ENCODE measurements around the gene PHF19.

PHF19 gene

GRCh38 chr9:120904061-120904977, 27.3 kb upstream of the PHF19 start:
- Histone ChIP-seq H3K36me3 (ENCODE audit: insufficient read depth, insufficient read length, low read length) (peaks cover 11% of the 10 kb centered on the region), H3K4me1 (ENCODE audit: insufficient read depth, insufficient read length) (no peaks in the 10 kb centered on the region), H3K4me3 (ENCODE audit: insufficient read length, low read depth) (no peak overlapping the region), H3K9ac (ENCODE audit: insufficient read length, low read depth) (no peak overlapping the region), H3K27me3 (ENCODE audit: insufficient read depth, insufficient read length) (no peaks in the 10 kb centered on the region), H3K9me3 (ENCODE audit: insufficient read depth, low read length) (no peaks in the 10 kb centered on the region)
- TF ChIP-seq YY1 (IDR thresholded peaks at IDR 0.05; ENCODE audit: insufficient read depth, insufficient read length) (no peak), SUZ12 (IDR thresholded peaks at IDR 0.05; ENCODE audit: extremely low read depth, insufficient read depth, insufficient read length) (no peak), ZNF274 (IDR thresholded peaks at IDR 0.05; ENCODE audit: low read depth, low read length) (no peak)
- no peak for DNase-seq (ENCODE audit: low read depth, low spot score)

- DNase-seq (ENCODE audit: low read depth, low spot score): no peak
- Histone ChIP-seq H3K9ac (ENCODE audit: insufficient read length, low read depth) (no peak overlapping the region), H3K4me3 (ENCODE audit: insufficient read length, low read depth) (no peak overlapping the region), H3K4me1 (ENCODE audit: insufficient read depth, insufficient read length) (no peaks in the 10 kb centered on the region), H3K36me3 (ENCODE audit: insufficient read depth, insufficient read length, low read length) (peaks cover 6% of the 10 kb centered on the region), H3K9me3 (ENCODE audit: insufficient read depth, low read length) (no peaks in the 10 kb centered on the region), H3K27me3 (ENCODE audit: insufficient read depth, insufficient read length) (no peaks in the 10 kb centered on the region)
- TF ChIP-seq YY1 (IDR thresholded peaks at IDR 0.05; ENCODE audit: insufficient read depth, insufficient read length): no peak
- no peak for TF ChIP-seq ZNF274 (IDR thresholded peaks at IDR 0.05; ENCODE audit: low read depth, low read length)
- TF ChIP-seq SUZ12 (IDR thresholded peaks at IDR 0.05; ENCODE audit: extremely low read depth, insufficient read depth, insufficient read length): no peak
Observed at GRCh38 chr9:120902569-120903535, 25.9 kb upstream of the PHF19 start.

GRCh38 chr9:120901755-120902568, 25.0 kb upstream of the PHF19 start:
- no peak for DNase-seq (ENCODE audit: low read depth, low spot score)
- H3K4me1 ChIP-seq (ENCODE audit: insufficient read depth, insufficient read length): peaks cover 4% of the 10 kb centered on the region

GRCh38 chr9:120900824-120901223, 23.8 kb upstream of the PHF19 start:
- TF ChIP-seq ZNF274 (IDR thresholded peaks at IDR 0.05; ENCODE audit: low read depth, low read length): no peak
- TF ChIP-seq SUZ12 (IDR thresholded peaks at IDR 0.05; ENCODE audit: extremely low read depth, insufficient read depth, insufficient read length): no peak
- no peak for TF ChIP-seq YY1 (IDR thresholded peaks at IDR 0.05; ENCODE audit: insufficient read depth, insufficient read length)
- H3K9ac ChIP-seq (ENCODE audit: insufficient read length, low read depth): no peak overlapping the region
- DNase-seq (ENCODE audit: low read depth, low spot score): no peak
- H3K36me3 ChIP-seq (ENCODE audit: insufficient read depth, insufficient read length, low read length): peaks cover 6% of the 10 kb centered on the region
- H3K9me3 ChIP-seq (ENCODE audit: insufficient read depth, low read length): no peaks in the 10 kb centered on the region
- peaks cover 4% of the 10 kb centered on the region for H3K4me1 ChIP-seq (ENCODE audit: insufficient read depth, insufficient read length)
- no peak overlapping the region for H3K4me3 ChIP-seq (ENCODE audit: insufficient read length, low read depth)
- no peaks in the 10 kb centered on the region for H3K27me3 ChIP-seq (ENCODE audit: insufficient read depth, insufficient read length)

More at GRCh38 chr9:120901755-120902568, 25.0 kb upstream of the PHF19 start:
- no peak overlapping the region for H3K4me3 ChIP-seq (ENCODE audit: insufficient read length, low read depth)
- no peaks in the 10 kb centered on the region for H3K27me3 ChIP-seq (ENCODE audit: insufficient read depth, insufficient read length)
- H3K9ac ChIP-seq (ENCODE audit: insufficient read length, low read depth): no peak overlapping the region
- H3K36me3 ChIP-seq (ENCODE audit: insufficient read depth, insufficient read length, low read length): peaks cover 6% of the 10 kb centered on the region
- TF ChIP-seq ZNF274 (IDR thresholded peaks at IDR 0.05; ENCODE audit: low read depth, low read length): no peak
- no peaks in the 10 kb centered on the region for H3K9me3 ChIP-seq (ENCODE audit: insufficient read depth, low read length)

- H3K9ac ChIP-seq (ENCODE audit: insufficient read length, low read depth): no peak overlapping the region
- H3K27me3 ChIP-seq (ENCODE audit: insufficient read depth, insufficient read length): no peaks in the 10 kb centered on the region
- TF ChIP-seq ZNF274 (IDR thresholded peaks at IDR 0.05; ENCODE audit: low read depth, low read length) (no peak), YY1 (IDR thresholded peaks at IDR 0.05; ENCODE audit: insufficient read depth, insufficient read length) (no peak), SUZ12 (IDR thresholded peaks at IDR 0.05; ENCODE audit: extremely low read depth, insufficient read depth, insufficient read length) (no peak)
- no peak overlapping the region for H3K4me3 ChIP-seq (ENCODE audit: insufficient read length, low read depth)
- H3K36me3 ChIP-seq (ENCODE audit: insufficient read depth, insufficient read length, low read length): peaks cover under 1% of the 10 kb centered on the region
- no peak for DNase-seq (ENCODE audit: low read depth, low spot score)
- no peaks in the 10 kb centered on the region for H3K9me3 ChIP-seq (ENCODE audit: insufficient read depth, low read length)
- peaks cover 4% of the 10 kb centered on the region for H3K4me1 ChIP-seq (ENCODE audit: insufficient read depth, insufficient read length)
Observed at GRCh38 chr9:120899490-120900068, 22.6 kb upstream of the PHF19 start.

- Histone ChIP-seq H3K9ac (ENCODE audit: insufficient read length, low read depth) (no peak overlapping the region), H3K27me3 (ENCODE audit: insufficient read depth, insufficient read length) (no peaks in the 10 kb centered on the region), H3K9me3 (ENCODE audit: insufficient read depth, low read length) (no peaks in the 10 kb centered on the region), H3K4me3 (ENCODE audit: insufficient read length, low read depth) (no peak overlapping the region), H3K4me1 (ENCODE audit: insufficient read depth, insufficient read length) (peaks cover 4% of the 10 kb centered on the region), H3K36me3 (ENCODE audit: insufficient read depth, insufficient read length, low read length) (no peaks in the 10 kb centered on the region)
- TF ChIP-seq SUZ12 (IDR thresholded peaks at IDR 0.05; ENCODE audit: extremely low read depth, insufficient read depth, insufficient read length): no peak
- no peak for TF ChIP-seq ZNF274 (IDR thresholded peaks at IDR 0.05; ENCODE audit: low read depth, low read length)
- TF ChIP-seq YY1 (IDR thresholded peaks at IDR 0.05; ENCODE audit: insufficient read depth, insufficient read length): no peak
- no peak for DNase-seq (ENCODE audit: low read depth, low spot score)
Observed at GRCh38 chr9:120898396-120898795, 21.4 kb upstream of the PHF19 start.
